ENCODE data around the gene SLFN12L.

- no peak for TF ChIP-seq POLR2A (IDR thresholded peaks at IDR 0.05)
- TF ChIP-seq CTCF (IDR thresholded peaks at IDR 0.05): no peak
Observed at GRCh38 chr17:35584061-35584460, 46.6 kb upstream of the SLFN12L start.
